ENCODE data around the gene CNOT3.
A peak's percentile ranks its signal among the peaks of the same experiment; 100 is the strongest.
"Not testable (repeated sequence)": the region's sequence is repeated elsewhere in the genome, so short reads cannot be mapped to it uniquely, and the experiment has no call there.

CNOT3 gene

GRCh38 chr19:54160182-54160811, 22.7 kb downstream of the CNOT3 start:
- in situ Hi-C loops (cut with HindIII; ENCODE audit: low pct_ligation_motif_present, low pct_unique_long_range_greater_than_20kb, low sequenced_read_pairs): no loop called here
- no peak for DNase-seq

- no peak for DNase-seq
- in situ Hi-C loops (cut with HindIII; ENCODE audit: low pct_ligation_motif_present, low pct_unique_long_range_greater_than_20kb, low sequenced_read_pairs): no loop called here
These were observed 23.3 kb downstream of the CNOT3 start for GRCh38 chr19:54160854-54161253.

DNA sequence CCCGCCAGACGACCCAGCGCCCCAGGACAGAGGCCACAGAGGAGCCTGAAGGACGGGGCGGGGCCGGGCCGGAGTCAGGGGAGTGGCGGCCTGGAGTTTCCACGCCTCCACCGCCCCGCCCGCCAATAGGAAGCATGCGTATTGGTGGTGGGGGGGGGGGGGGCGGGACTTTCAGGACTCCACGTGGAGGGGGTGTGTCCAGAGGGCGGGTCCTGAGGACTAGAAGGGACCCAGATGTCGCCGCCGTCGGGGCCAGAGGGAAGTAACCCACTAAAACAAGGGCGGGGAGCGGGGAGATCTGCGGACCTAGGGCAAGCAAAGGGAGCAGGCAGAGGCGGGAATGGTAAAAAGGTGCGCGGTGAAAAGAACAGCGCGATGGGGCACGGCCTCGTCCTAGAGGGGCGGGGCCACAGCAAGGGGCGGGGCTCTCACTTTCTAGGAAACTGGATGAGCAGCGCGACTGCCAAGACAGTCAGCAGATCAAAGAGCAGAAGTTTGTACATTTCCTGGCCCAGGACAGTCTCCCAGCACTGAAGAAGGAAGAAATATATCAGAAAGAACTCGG, 24.8 kb downstream of the CNOT3 start:
- DNase-seq: no peak
- in situ Hi-C loops (cut with HindIII; ENCODE audit: low pct_ligation_motif_present, low pct_unique_long_range_greater_than_20kb, low sequenced_read_pairs): no loop called here

DNA sequence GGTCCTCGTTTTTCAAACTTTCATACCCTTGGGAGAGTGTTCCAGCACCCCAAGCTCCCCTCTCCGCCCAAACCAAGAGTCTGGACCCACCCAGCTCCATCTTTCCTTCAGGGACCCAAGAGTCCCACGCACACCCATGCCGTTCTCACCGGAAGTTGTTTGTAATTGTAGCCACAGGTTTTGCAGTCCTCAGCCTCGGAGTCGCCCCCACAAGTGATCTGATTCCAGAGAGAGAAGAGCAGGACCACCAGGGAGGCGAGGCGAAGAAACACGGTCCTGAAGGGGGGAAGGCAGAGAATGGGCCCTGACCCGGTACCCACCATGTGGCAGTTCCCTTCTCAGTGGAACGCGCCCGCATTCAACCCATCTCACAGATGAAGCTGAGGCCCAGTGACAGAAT, 25.3 kb downstream of the CNOT3 start:
- in situ Hi-C loops (cut with HindIII; ENCODE audit: low pct_ligation_motif_present, low pct_unique_long_range_greater_than_20kb, low sequenced_read_pairs): no loop called here
- DNase-seq: no peak

GRCh38 chr19:54164369-54165068, 27.0 kb downstream of the CNOT3 start:
- in situ Hi-C loops (cut with HindIII; ENCODE audit: low pct_ligation_motif_present, low pct_unique_long_range_greater_than_20kb, low sequenced_read_pairs): no loop called here
- DNase-seq: no peak

DNA sequence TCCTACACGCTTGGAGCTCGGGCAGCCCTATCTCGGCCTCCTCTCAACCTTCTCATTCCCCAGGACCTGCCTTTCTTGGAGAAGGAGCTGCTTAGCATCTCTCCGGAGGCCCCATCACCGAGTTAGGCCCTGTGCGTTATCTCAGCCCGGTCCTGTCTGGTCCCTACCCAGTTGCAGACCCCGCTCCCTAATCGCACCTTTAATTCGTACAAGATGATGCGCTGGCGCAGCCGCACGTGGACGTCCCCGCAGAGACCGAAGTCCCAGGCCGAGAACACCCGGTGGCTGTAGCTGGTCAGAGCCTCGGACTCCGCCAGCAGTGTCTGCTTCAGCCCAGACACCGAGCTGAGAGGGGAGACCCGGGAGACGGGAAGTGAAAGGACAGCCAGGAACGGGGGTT, 27.7 kb downstream of the CNOT3 start:
- no peak for DNase-seq
- in situ Hi-C loops (cut with HindIII; ENCODE audit: low pct_ligation_motif_present, low pct_unique_long_range_greater_than_20kb, low sequenced_read_pairs): no loop called here

DNA sequence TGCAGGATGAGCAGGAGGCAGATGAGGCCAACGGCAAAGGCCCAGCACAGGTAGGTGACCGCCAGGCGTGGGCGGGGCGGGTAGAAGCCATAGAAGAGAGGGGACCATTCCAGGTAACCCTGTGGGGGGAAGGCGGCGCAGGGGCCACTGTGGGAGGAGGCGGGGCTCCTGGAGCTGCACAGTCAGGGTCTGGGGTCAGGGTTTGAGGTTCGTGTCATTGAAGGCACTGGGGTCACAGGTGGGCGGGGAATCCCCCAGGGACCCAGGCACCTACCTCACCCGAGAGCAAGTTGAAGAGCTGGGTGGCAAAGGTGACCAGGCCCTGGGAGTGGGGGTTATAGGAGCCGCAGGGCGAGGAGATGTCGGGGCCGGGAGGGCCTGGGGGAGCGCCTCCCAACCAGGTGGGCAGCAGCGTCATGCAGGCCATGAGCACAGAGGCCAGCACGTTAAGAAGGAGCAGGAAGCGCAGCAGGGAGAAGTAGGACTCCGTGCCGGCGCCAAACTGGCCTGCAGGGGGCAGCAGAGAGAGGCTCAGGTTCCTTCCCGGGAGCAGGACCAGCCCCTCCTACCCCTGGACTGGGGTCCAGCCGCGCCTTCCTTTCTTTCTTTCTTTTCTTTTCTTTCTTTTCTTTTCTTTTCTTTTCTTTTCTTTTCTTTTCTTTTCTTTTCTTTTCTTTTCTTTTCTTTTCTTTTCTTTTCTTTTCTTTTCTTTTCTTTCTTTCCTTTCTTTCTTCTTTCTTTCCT, 30.8 kb downstream of the CNOT3 start:
- DNase-seq: peak; percentile 83
- in situ Hi-C loops (cut with HindIII; ENCODE audit: low pct_ligation_motif_present, low pct_unique_long_range_greater_than_20kb, low sequenced_read_pairs): no loop called here

DNA sequence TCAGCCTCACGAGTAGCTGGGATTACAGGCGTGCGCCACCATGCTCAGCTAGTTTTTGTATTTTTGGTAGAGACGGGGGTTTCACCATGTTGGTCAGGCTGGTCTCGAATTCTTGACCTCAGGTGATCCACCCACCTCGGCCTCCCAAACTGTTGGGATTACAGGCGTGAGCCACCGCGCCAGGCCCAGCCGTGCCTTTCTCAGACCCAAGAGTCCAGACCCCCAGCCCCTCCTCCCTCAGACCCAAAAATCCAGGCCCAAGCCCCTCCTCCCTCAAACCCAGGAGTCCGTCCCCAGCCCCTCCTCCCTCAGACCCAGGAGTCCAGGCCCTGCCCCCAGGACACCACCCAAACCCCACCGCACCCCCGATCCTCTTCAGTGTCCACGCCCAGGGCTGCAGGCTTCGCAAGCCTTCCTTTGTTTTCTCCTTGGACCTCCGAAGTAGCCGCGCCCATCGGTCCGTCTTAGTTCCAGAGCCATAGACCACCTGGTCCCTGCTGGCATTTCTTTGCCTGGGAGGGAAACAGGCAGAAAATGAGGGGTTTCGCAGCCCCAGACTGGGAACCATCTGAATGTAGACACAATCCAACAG, 31.7 kb downstream of the CNOT3 start:
- in situ Hi-C loops (cut with HindIII; ENCODE audit: low pct_ligation_motif_present, low pct_unique_long_range_greater_than_20kb, low sequenced_read_pairs): no loop called here

GRCh38 chr19:54171736-54172431, 34.3 kb downstream of the CNOT3 start:
- in situ Hi-C loops (cut with HindIII; ENCODE audit: low pct_ligation_motif_present, low pct_unique_long_range_greater_than_20kb, low sequenced_read_pairs); DNase-seq: not testable (repeated sequence)

More for the DNA sequence above, 31.7 kb downstream of the CNOT3 start:
- DNase-seq: no peak

DNA sequence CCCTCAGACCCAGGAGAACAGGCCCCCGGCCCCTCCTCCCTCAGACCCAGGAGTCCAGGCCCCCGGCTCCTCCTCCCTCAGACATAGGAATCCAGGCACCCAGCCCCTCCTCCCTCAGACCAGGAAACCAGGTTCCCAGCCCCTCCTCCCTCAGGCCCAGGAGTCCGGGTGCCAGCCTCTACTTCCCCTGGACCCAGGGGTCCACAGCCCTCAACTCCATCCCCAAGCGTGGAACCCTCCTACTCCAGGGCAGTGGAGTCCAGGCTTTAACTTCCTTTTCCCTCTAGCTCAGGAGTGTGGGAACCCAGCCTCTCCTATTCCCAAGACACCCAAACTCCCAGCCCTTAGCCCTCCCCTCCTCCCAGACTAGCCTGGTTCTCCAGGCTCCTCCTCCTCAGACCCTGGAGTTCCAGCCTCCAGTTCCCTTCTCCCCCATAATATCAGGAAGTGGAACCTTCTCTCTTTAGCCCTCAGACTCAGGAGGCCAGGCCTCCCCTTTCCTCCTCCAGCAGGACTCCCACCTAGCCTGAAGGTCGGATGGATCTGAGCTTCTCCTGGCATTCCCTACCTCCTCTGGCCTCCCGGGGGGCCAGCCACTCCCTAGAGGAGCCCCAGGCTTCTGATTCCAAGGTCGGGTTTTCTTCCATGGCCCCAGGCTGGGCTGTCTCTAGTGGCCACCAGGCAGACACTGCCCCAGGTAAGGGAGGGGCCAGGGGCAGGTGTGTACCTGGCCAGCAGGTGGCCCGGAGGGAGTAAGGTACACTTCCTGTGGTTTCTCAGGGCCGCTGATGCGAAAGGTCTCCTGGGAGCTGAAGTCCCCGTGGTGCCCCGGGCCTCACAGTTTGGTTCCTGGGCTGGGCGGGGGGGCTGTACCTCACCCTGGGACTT, 35.2 kb downstream of the CNOT3 start, which contains the start of gene TMC4:
TMC4 (minus strand) TSS at position 690 of the 888 bp plus-strand sequence; CDS start at position 647, 43 bp downstream.
- no peak for DNase-seq
- in situ Hi-C loops (cut with HindIII; ENCODE audit: low pct_ligation_motif_present, low pct_unique_long_range_greater_than_20kb, low sequenced_read_pairs): no loop called here

GRCh38 chr19:54173359-54173699, 35.8 kb downstream of the CNOT3 start:
- DNase-seq: no peak
- in situ Hi-C loops (cut with HindIII; ENCODE audit: low pct_ligation_motif_present, low pct_unique_long_range_greater_than_20kb, low sequenced_read_pairs): no loop called here

GRCh38 chr19:54173951-54174834, 36.6 kb downstream of the CNOT3 start:
- in situ Hi-C loops (cut with HindIII; ENCODE audit: low pct_ligation_motif_present, low pct_unique_long_range_greater_than_20kb, low sequenced_read_pairs): no loop called here
- no peak for DNase-seq

- in situ Hi-C loops (cut with HindIII; ENCODE audit: low pct_ligation_motif_present, low pct_unique_long_range_greater_than_20kb, low sequenced_read_pairs): no loop called here
- DNase-seq: peak; percentile 20
These were observed 41.2 kb downstream of the CNOT3 start for GRCh38 chr19:54178581-54179261.

DNA sequence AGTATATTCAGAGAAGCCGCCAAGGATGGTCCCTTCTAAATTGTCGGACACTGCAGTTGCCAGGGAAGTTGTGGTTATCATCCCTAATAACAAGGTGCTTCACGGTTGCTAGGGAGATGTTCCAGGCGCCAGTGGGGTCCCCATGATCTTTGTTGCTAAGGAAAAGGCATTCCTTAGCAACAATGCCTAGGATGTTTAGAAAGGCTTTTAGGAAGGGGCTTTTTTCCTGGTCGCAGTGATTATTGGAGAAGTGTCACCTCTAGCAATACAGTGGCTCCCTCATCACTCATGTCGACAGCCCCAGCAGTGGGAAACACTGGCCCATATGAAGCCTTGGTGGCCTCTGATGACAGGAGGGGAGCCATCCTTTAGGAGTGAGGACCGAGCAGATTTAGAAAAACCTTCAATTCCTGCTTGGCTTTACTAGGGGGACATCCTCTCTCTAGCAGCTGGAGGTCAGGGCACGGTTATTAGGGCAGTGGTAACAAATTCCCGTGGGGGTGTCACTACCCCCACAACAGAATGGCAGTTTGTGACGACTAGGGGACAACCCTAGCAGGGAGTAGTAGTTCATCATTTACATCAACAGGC, 41.8 kb downstream of the CNOT3 start:
- no peak for DNase-seq
- in situ Hi-C loops (cut with HindIII; ENCODE audit: low pct_ligation_motif_present, low pct_unique_long_range_greater_than_20kb, low sequenced_read_pairs): no loop called here

- in situ Hi-C loops (cut with HindIII; ENCODE audit: low pct_ligation_motif_present, low pct_unique_long_range_greater_than_20kb, low sequenced_read_pairs): no loop called here
- DNase-seq: no peak
These were observed 42.4 kb downstream of the CNOT3 start for GRCh38 chr19:54179921-54180461.

- no peak for DNase-seq
- in situ Hi-C loops (cut with HindIII; ENCODE audit: low pct_ligation_motif_present, low pct_unique_long_range_greater_than_20kb, low sequenced_read_pairs): no loop called here
These were observed 43.1 kb downstream of the CNOT3 start for GRCh38 chr19:54180691-54181091.

Measured in ACHN (cell line).